D721Med (cell line): ENCODE data around the gene ERC1.

Source experiments
- DNase-seq: peaks from one replicate; pipeline ENCODE4 v3.0.0; 2011; ENCODE audit warnings: low spot score; ENCODE audit not compliant: insufficient read length
- FAIRE-seq: peaks from 2 replicates; lab custom pipeline; 2011; peaks lifted over from hg19 to GRCh38; lab: Jason Lieb, UNC
- CTCF ChIP-seq: IDR thresholded peaks from 2 replicates; pipeline ENCODE4 v1.5.1; 2012; ENCODE audit warnings: mild to moderate bottlenecking, control low read depth; ENCODE audit not compliant: insufficient read depth; ENCODE audit errors: missing control alignments

The ERC1 gene

DNA sequence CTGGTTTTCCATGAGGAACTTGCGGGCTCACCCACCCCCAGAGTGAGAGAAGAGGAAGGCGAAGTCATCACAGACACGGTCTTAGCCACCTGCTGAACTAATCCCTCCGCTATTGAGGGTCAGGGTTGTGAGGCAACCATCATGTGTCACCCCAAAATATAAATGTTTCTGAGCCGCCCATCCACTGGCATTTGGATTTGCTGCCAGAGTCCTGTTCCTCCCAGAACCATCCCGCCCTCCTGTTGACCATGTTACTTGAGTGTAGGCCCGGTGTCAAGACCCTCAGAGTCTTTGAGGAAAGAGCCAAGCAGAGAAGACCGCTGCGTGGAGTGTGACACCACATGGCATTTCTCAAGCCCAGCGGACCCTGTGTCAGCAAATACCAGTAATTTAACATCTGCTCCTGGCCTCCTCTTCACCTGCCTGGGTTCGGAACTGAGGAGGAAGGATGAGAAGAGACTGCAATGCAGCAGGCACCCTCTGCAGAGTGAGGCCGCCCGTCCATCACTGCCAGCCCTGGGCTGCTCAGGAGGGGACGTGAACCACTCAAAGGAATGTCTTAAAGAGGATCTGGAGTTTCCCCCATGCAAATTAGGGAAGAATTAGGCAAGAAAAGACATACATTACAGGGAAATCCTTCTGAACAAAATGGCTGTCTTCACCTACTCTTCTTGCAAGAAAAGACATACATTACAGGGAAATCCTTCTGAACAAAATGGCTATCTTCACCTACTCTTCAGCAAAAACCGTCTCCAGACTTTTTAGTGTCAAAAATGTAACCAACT, 502.9 kb downstream of the ERC1 start:
- FAIRE-seq (no peak), DNase-seq (no peak)
- no peak for TF ChIP-seq CTCF

- FAIRE-seq (no peak), DNase-seq (no peak)
- TF ChIP-seq CTCF: no peak
Observed at GRCh38 chr12:1494856-1495255, 503.8 kb downstream of the ERC1 start.

DNA sequence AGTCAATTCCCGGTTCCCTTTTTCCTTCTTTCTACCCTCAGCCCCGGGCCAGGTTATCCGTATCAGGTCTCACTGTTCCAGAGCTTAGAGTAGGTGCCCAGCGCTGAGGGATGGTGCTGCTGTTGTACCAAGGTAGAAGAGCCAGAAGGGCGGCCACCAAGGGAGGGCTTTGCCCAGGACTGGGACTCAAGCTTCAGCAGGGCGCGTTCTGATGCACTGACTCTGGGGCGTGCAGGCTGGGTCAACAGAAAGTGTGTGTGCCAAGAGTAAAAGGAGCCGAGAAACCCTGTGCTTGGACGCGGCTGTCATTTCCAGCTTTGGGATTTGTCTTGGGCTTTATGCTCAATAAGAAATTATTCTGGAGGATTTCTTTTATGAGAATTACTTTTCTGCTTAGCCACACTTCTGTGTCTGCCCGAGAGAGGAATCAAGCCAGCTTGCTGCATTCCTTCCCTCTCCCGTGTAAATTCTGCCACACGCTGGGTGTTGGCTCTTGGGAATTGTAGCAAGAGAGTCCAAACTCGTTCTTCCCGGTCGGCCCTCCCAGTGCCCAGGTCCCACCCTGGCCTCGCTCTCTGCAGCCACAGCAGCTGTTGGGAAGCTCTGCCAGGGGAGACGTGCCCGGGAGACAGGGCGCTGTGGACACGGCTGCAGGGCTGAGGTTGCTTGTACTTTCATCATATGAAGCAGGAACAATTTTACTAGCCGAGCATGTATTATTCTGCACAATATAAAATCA, 505.3 kb downstream of the ERC1 start:
- FAIRE-seq: no peak
- TF ChIP-seq CTCF: no peak
- no peak for DNase-seq

DNA sequence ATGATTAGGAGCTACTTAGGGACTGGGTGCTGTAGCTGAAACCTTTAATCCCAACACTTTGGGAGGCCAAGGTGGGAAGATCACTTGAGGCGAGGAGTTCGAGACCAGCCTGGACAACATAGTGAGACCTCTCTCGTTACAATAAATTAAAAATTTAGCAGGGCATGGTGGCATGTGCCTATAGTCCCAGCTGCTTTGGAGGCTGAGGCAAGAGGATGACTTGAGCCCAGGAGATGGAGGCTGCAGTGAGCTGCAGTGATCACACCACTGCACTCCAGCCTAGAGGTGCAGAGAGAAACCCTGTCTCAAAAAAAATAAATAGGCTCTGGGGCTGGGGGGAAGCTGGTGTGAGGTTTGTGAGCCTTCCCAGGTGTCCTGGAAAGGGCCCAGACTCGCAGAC, 506.1 kb downstream of the ERC1 start:
- no peak for FAIRE-seq
- DNase-seq: no peak
- no peak for TF ChIP-seq CTCF

- no peak for DNase-seq
- TF ChIP-seq CTCF: no peak
- FAIRE-seq: no peak
Observed at GRCh38 chr12:1498199-1498740, 507.2 kb downstream of the ERC1 start.

DNA sequence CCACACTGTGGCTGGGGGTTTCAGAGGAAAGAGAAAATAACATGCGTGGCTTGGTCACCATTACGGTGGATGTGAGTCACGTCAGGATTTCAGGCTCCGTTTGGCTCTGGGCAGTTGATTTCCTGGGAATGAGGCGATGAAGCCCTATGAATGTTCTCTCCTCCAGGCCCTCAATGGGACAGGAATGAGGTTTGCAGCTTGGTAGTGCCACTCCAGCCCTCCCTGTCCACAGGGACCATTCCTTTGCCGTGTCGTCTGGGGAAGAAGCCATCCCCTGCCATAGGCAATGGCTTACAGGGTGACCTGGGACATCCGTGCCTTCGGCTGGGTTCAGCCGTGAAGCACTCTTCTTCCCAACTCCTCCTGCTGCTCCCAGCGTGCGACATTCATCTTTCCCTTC, 508.3 kb downstream of the ERC1 start:
- DNase-seq: no peak
- FAIRE-seq: no peak
- no peak for TF ChIP-seq CTCF
